ENCODE data around the gene BCHE. TPM values are rescaled to one million over a fixed set of nuclear protein-coding genes. Genes with fewer than 3 reads are reported as not detected.

BCHE gene
- 10 to 100 TPM in 1 of 3 donors, 1 to 10 TPM in 2; 7.3 to 10.3 (median 8.2) TPM for polyA plus RNA-seq (ENCODE audit: insufficient read length in 3 of 3)
- long read RNA-seq, donor 1, partial matches to known transcripts: 0 of 3 reads
- long read RNA-seq, donor 1, other reads (novel, unspliced or antisense): 0 of 3 reads
- long read RNA-seq, donor 2, partial matches to known transcripts: 0 of 3 reads
- long read RNA-seq, donor 2, other reads (novel, unspliced or antisense): 0 of 3 reads
- long read RNA-seq, donor 3, partial matches to known transcripts: 0 of 4 reads
- long read RNA-seq, donor 3, other reads (novel, unspliced or antisense): 0 of 4 reads
- long read RNA-seq, donor 4, partial matches to known transcripts: 0 of 5 reads
- long read RNA-seq, donor 4, other reads (novel, unspliced or antisense): 0 of 5 reads
- long read RNA-seq, donor 5: 0 reads
- long read RNA-seq, donor 6: 0 reads
- long read RNA-seq, donor 7, partial matches to known transcripts: 0 of 5 reads
- long read RNA-seq, donor 7, other reads (novel, unspliced or antisense): 0 of 5 reads
- long read RNA-seq, donor 8, partial matches to known transcripts: 0 of 4 reads
- long read RNA-seq, donor 8, other reads (novel, unspliced or antisense): 0 of 4 reads
- long read RNA-seq, donor 9, partial matches to known transcripts: 0 of 3 reads
- long read RNA-seq, donor 9, other reads (novel, unspliced or antisense): 0 of 3 reads
- long read RNA-seq, donor 10: 0 reads
- long read RNA-seq, donor 11, partial matches to known transcripts: 0 of 3 reads
- long read RNA-seq, donor 11, other reads (novel, unspliced or antisense): 0 of 3 reads
- long read RNA-seq, donor 12: 0 reads
- long read RNA-seq, donor 13, transcript BCHE-201 (4 exons, 2,454 nt): major isoform, 6 of 13 reads
- long read RNA-seq, donor 13, partial matches to known transcripts: 6 of 13 reads
- long read RNA-seq, donor 13, other reads (novel, unspliced or antisense): 0 of 13 reads
- long read RNA-seq, donor 14, partial matches to known transcripts: 0 of 2 reads
- long read RNA-seq, donor 14, other reads (novel, unspliced or antisense): 0 of 2 reads
- long read RNA-seq, donor 15, partial matches to known transcripts: 0 of 1 reads
- long read RNA-seq, donor 15, other reads (novel, unspliced or antisense): 0 of 1 reads
- long read RNA-seq, donor 16, transcript BCHE-201 (4 exons, 2,454 nt): major isoform, 7 of 7 reads
- long read RNA-seq, donor 16, partial matches to known transcripts: 0 of 7 reads
- long read RNA-seq, donor 16, other reads (novel, unspliced or antisense): 0 of 7 reads

- DNase-seq (ENCODE audit: extremely low read depth in 1 of 11, low read depth in 9 of 11, low spot score in 4 of 11): peak in 8 of 11 donors; percentile 9 to 28 (median 16)
Measured at GRCh38 chr3:165837058-165837525, at the start of gene BCHE. BCHE (minus strand) TSS chr3:165837423; CDS start chr3:165831033, 6,390 bp downstream.

GRCh38 chr3:165885558-165886270 is 48.5 kb upstream of the BCHE start:
- DNase-seq (ENCODE audit: extremely low read depth in 1 of 11, low read depth in 9 of 11, low spot score in 4 of 11): no peak

GRCh38 chr3:165884518-165884917 is 47.3 kb upstream of the BCHE start:
- no peak for DNase-seq (ENCODE audit: extremely low read depth in 1 of 11, low read depth in 9 of 11, low spot score in 4 of 11)

- DNase-seq (ENCODE audit: extremely low read depth in 1 of 11, low read depth in 9 of 11, low spot score in 4 of 11): no peak
Measured at GRCh38 chr3:165883863-165884478, 46.7 kb upstream of the BCHE start.

GRCh38 chr3:165883117-165883516 is 45.9 kb upstream of the BCHE start:
- DNase-seq (ENCODE audit: extremely low read depth in 1 of 11, low read depth in 9 of 11, low spot score in 4 of 11): no peak

- no peak for DNase-seq (ENCODE audit: extremely low read depth in 1 of 11, low read depth in 9 of 11, low spot score in 4 of 11)
Measured at GRCh38 chr3:165875644-165876043, 38.4 kb upstream of the BCHE start.

- no peak for DNase-seq (ENCODE audit: extremely low read depth in 1 of 11, low read depth in 9 of 11, low spot score in 4 of 11)
Measured at GRCh38 chr3:165874663-165875489, 37.7 kb upstream of the BCHE start.

GRCh38 chr3:165868088-165868487 is 30.9 kb upstream of the BCHE start:
- no peak for DNase-seq (ENCODE audit: extremely low read depth in 1 of 11, low read depth in 9 of 11, low spot score in 4 of 11)

- no peak for DNase-seq (ENCODE audit: extremely low read depth in 1 of 11, low read depth in 9 of 11, low spot score in 4 of 11)
Measured at GRCh38 chr3:165859061-165859460, 21.8 kb upstream of the BCHE start.

- no peak for DNase-seq (ENCODE audit: extremely low read depth in 1 of 11, low read depth in 9 of 11, low spot score in 4 of 11)
Measured at GRCh38 chr3:165855581-165855980, 18.4 kb upstream of the BCHE start.

GRCh38 chr3:165854696-165855095 is 17.5 kb upstream of the BCHE start:
- peak in 1 of 11 donors; percentile 9 for DNase-seq (ENCODE audit: extremely low read depth in 1 of 11, low read depth in 9 of 11, low spot score in 4 of 11)

GRCh38 chr3:165852711-165853110 is 15.5 kb upstream of the BCHE start:
- DNase-seq (ENCODE audit: extremely low read depth in 1 of 11, low read depth in 9 of 11, low spot score in 4 of 11): no peak

- DNase-seq (ENCODE audit: extremely low read depth in 1 of 11, low read depth in 9 of 11, low spot score in 4 of 11): no peak
Measured at GRCh38 chr3:165852191-165852590, 15.0 kb upstream of the BCHE start.

- DNase-seq (ENCODE audit: extremely low read depth in 1 of 11, low read depth in 9 of 11, low spot score in 4 of 11): no peak
Measured at GRCh38 chr3:165846056-165846455, 8.8 kb upstream of the BCHE start.

GRCh38 chr3:165839296-165840076 is 2.3 kb upstream of the BCHE start:
- peak; percentile 11 to 71 (median 29) for DNase-seq (ENCODE audit: extremely low read depth in 1 of 11, low read depth in 9 of 11, low spot score in 4 of 11)

GRCh38 chr3:165837801-165838200 is 578 bp upstream of the BCHE start:
- DNase-seq (ENCODE audit: extremely low read depth in 1 of 11, low read depth in 9 of 11, low spot score in 4 of 11): no peak
